Hematopoietic multipotent progenitor cell treated with erythropoietin and hydrocortisone succinate and interleukin-3 and kit ligand, for 15 days (in vitro differentiated cells): ENCODE results near the gene SUGP1.
"Not testable (repeated sequence)": the region's sequence is repeated elsewhere in the genome, so short reads cannot be mapped to it uniquely, and the experiment has no call there.

ENCODE experiments used
- DNase-seq: peaks from one replicate; pipeline ENCODE4 v3.0.0-alpha.2; 2015; ENCODE audit warnings: low spot score

SUGP1 gene

DNA sequence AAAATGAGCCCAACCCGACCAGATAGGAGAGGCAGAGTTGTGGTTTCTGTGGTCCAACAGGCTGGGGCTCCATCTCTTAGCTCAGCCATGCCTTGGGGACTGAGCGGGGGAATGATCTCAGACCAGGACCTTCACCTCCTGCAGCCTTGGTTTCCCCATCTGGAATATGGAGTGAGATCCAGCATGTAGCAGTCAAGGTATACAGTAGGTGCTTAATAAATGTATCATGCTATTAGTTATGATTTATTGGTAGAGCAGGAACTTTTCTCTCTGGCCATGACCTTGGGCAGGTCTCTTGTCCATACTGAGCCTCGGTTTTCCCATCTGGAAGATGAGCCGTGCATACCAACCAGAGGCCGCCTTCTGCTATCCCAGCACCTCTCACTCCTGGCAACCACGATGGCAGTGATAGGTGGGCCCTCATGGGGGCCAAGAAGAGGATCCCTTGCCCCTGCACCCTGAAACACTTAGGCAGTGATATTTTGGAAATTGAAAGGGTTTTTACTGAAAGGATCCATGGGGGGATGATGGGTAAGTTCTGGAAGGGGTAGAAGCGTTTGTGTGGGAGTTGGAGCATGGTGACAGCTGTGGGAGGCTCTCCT lies 56.3 kb downstream of the SUGP1 start:
- no peak for DNase-seq

DNA sequence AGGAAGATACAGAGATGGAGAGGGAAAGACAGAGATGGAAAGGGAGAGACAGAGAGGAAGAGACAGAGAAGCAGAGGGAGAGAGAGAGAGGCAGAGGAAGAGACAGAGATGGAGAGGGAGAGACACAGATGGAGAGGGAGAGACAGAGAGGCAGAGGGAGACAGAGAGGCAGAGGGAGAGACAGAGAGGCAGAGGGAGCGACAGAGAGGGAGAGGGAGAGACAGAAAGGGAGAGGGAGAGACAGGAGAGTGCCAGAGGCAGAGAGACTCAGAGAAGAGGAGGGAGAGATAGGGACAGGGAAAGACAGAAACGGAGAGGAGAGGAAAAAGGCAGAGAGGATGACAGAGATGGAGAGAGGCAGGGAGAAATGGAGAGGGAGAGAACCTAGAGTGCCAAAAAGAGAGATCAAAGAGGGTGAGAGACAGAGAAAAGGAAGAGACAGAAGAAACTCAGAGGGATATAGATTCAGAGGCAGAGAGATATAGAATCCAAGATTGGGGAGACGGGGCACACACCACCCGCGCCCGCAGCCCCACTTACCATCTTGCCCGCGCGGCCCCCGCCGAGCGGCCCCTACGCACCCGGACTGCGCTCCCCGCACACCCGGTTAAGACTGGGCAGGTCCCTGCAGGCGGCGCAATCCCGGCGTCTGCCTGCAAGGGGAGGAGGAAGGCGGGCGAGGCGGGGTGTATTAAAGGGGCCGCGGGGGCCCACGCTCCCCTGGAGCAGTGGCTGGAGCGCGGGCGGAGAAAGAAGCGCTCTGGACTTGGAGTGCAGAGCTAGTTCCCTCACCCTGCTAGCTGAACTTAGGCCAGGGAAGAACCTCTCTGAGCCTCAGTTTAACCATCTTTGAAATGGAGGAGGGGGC lies 57.9 kb downstream of the SUGP1 start:
- DNase-seq = no peak

DNA sequence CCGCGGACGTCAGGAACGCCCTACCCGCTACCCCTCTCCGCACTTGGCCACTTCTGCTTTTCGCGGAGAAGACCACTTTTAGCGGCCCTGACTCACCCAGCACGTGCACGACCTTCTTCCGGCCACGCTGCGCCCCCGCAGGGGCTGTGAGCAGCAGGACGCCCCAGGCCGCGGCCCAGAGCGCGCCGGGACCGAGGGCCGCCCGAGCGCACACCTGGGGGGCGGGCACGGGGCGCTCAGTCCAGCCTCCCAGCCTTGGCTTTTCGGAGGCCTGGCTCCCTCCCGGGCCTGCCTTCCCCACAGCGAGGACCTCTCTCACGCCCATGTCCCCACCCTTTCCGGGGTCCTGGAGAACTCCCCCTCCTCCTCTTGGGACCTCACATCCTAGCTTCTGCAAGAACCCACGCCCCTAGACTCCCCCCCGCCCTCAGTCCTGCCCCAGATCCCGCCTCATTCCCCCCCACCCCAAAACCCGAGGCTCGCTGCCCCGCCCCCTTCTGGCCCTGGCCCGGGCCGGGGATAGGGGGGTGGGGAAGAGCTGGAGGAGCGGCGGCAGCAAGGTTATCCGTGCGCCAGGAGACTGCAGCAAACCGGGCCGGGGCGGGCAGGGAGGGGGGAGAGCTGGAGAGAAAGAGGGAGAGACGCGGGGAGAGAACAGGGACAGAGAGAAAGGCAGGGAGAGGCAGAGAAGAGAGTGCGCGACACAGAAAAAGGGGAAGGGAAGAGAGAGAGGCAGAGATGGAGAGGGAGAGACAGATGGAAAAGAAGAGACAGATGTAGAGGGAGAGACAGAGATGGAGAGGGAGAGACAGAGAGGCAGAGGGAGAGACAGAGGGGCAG lies 58.7 kb downstream of the SUGP1 start:
- DNase-seq = no peak

DNA sequence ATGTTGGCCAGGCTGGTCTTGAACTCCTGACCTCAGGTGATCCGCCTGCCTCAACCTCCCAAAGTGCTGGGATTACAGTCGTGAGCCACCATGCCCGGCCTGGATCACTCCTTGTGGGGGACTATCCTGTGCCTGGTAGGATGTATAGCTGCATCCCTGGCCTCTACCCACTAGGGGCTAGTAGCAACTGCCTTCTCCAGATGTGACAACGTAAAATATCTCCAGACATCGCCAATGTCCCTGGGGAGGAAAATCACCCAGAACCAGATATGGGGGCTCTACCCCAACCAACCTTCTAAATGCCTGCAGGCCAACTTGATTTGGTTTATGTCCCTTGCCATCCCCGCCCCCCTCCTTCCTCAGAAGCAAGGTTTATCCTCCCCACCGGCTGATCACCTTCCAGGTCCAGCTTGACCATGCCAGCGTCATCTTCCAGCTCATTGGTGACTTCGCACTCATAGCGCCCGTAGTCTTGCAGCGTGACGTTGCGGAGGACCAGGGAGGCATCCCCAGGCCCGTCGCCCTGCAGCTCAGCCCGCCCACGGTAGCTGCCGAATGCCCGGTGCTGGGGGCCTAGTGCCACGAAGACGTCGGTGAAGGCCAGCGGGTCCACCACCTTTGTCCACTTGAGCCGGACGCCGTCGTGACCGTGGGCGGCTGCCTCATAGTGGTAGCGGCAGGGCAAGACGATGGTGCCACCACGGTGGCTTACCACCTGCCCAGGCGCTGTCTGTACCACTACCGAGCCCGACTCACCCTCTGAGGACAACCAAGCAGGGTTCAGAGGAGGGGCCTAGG lies 59.7 kb downstream of the SUGP1 start:
- DNase-seq = no peak

DNA sequence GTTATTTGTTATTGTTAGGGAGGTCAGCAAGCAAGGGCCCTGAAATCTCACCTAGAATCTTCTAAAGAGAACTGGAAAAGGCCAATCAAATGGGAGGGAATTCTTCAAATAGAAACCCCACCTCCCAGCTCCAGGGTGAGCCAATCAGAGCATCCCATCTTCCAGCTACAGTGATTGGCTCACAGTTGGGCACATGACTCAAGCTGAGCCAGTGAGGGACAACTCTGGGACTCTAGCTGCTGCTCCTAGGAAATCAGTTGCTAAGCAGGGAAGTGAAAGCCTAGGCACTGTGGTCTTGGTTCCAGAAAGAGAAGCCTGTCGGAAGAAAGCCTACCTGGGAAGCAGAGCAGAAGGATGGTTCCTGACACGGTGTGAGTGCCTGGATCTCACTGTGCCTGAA lies 60.6 kb downstream of the SUGP1 start:
- DNase-seq = no peak

DNA sequence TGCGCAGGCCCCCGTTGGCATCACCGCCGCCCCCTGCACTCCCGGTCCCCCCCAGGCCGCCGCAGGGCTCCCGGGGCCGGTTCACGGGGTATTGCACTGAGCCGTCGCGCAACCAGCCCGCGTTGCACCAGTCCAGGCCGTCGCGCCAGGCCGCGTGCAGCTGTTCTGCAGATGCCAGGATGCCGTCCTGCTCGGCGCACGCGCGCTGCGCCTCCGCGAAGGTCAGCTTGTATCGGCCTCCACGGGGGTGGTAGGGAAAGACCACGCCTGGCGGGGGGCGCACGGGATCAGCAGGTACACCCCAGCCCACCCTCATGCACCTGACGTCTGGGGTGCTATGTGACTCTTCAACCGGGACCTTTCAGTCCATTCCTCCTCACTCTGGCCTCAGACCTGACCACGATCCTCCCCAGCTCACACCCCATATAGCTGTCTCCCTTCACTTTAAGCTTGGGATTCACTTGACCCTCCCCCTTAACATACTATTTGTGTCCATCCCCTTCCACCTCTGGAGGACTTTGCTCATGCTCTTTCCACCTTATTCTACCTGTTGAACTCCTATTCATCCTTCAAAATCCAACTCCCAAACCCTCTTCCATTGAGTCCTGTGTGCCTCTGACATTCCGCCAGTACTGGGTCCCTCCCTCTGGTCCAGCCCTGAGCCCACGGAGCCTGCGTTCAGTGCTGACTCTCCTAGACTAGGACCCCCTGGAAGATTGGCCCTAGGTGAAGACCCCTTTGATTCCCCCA lies 61.5 kb downstream of the SUGP1 start:
- DNase-seq = no peak

DNA sequence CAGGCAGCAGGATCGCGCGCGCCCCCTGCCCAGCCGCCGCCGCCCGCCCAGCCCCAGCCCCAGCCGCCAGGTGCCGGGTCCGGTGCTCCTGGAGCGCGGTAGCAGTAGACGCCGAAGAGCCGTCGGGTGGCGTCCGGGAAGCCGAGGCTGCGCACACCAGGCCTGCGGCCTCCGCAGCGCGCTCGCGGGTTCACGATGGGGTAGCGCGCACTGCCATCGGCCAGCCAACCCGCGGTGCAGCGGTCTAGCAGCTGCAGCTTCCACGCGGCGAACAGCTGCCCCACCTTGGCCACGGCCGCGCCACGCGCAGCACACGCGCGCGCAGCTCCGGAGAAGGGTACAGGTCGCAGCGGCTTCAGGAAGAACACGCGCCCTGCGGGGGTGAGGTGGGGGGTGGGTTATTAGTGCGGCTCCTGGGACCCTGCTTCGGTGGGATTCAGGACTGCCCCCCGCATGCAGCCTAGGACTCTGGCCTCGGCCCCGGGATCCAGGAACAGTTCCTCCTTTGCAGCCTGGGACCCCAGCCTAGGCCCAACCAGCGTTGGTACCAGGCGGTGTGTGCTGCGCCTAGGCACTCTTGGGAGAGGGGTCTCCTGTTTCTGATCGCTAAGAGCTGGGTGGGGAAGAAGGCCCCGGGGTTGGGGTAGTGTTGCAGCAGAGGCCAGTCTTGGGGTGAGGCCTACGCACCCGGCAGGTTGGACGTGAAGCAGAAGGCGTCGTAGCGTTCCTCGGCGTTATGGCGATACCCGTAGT lies 62.3 kb downstream of the SUGP1 start:
- no peak for DNase-seq

DNA sequence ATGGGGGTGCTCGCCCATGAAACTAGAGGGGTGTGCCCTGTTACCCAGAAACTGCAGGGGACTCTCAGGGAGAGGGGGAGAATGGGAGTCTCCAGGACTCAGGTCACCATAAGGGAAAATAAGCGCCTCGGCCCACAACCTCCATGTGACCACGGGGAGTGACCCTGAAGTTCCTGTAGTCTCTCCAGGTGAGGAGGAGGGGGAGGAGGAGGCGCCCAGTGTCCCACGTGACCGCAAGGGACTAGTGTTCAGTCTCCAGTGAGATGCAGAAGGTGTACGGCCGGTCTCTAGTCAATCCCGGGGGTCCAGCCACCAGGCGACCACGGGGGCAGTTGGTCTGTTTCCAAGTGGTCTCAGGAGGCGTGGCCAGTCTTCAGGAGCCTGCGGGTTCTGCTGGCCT lies 63.2 kb downstream of the SUGP1 start:
- DNase-seq = no peak

DNA sequence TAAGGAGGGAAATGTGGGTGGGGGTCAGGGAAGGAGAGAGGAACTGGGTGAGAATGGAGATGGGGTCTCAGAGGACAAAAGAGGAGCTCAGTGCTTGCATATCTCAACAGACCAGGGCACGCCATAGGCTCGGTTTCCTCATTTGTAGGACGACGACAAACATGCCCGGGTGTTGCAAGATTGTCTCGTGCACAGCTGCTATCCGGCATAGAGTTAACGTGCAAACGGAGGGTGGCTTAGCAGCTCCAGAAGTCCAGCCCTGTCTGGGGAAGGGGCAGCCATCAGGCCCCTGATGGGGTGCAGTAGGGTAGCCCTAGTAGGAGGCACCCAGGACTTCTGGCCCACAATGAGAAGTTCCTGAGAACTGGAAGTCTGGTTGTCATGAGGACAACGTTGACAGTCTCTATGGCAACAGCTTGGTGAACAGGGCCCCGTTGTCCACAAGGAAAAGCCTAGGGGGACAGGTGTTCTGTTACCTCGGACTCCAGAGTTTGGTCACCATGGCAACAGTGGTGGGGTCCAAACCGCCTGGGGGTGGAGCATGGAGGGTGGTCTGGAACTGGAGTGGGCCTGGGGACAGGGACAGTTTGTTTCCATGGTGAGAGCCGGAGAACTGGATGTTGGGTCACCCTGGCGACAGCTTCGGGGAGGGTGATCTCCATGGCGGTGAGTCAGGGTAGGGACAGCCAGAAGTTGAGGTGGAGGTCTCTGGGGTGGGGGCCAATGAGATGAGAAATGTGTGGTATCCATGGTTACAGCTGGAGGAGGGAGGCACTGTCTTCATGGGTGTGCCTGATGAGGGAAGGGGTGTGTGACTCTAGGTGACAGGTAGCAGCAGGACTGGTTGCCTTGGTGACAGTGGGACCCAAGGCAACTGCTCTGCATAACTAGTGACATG lies 64.0 kb downstream of the SUGP1 start:
- no peak for DNase-seq

DNA sequence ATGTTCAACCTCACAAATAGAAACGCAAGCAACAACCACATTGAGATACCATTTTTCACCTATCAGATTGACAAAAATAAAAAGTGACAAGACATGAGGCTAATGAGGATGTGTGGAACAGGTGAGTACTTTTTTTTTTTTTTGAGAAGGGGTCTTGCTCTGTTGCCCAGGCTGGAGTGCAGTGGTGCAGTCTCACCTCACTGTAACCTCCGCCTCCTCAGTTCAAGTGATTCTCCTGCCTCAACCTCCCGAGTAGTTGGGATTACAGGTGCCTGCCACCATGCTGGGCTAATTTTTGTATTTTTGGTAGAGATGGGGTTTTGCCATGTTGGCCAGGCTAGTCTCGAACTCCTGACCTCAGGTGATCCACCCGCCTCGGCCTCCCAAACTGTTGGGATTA lies 66.9 kb downstream of the SUGP1 start:
- not testable (repeated sequence) for DNase-seq

DNA sequence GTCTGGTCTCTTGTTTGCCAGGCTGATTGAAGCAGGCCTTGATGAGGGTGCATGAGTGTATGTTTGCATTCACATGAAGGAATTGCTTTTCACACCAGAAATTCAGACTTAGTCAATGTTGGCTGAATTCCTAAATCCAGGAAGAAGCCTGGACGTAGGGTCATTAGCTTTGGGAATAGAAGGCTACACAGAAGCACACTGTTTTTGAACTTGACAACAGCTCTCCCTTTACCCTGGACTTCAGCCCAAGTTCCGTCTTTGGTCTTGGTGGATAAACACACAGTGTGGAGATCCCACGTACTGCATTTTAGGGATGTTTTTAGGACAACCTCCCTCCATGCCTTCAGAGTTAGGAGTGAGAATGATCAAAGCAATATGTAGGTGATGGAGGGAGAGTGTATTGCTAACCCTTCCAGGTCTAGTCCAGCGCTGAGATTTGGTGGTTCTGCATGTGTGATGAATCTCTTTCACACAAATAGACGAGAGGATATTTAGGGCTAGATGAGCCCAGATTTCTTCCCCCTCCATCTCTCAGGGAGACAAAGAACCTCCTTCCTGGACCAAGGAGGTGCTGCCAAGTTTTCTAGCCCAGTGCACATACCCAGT lies 70.0 kb downstream of the SUGP1 start:
- no peak for DNase-seq

DNA sequence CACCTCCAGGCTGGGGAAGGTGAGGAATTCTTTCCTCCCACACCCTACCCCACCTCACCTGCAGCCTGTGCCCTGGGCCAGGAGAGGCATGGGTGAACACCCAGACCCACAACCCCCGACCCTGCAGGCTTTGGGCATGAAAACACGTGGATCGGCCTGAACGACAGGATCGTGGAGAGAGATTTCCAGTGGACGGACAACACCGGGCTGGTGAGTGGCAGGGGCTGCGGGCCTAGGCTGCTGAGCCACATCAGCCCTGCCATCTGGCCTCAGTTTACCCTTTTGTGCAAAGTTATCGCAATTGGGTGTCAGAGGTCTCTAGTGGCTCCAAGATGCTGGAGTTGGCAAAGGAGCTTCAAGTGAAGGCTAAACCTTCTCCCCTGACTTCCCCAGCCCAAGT lies 79.8 kb downstream of the SUGP1 start:
- DNase-seq = no peak

DNA sequence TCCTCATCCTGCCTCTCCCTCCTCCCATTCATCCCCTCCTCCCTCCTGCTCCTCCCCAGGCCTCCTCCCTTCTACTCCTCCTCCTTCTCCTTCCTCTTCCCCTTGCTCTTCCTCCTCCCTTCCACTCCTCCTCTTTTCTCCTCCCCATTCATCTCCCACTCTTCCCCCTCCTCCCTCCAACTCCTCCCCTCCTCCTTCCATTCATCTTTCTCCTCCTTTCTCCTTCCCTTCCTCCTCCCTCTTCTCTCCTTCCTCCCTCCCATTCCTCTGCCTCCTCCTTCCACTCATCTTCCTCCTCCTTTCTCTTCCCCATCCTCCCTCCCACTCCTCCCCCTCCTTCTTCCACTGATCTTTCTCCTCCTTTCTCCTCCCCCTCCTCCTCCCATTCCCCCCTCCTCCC lies 80.6 kb downstream of the SUGP1 start:
- DNase-seq = no peak

DNA sequence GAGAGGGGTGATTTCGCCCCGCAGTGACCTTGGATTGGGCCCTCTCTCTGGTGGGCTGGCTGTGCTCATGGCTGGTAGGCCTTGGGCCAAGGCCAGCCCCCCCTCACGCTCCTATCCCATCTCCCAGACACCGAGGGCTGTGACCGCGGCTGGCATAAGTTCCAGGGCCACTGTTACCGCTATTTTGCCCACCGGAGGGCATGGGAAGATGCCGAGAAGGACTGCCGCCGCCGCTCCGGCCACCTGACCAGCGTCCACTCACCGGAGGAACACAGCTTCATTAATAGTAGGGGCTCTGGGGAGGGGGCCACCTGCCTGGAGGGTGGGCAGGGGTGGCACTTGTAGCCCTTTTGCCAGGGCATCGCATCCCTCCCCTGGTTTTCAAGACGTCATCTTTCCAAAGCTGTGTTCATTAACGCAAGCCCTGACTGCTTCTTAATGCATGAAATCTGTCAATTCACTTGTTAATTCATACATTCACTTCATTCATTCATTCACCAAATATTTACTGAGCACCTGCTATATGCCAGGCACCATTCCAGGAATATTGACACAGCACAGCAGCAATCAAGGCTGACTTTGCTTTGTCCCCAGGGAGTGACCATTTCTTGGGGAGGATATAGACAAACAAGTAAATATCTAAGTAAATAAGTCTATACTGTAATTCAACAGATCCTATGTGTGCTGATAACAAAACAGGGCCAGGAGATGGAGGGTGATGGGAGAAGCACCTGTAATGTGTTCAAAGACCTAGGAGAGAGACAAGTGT lies 82.0 kb downstream of the SUGP1 start:
- no peak for DNase-seq

DNA sequence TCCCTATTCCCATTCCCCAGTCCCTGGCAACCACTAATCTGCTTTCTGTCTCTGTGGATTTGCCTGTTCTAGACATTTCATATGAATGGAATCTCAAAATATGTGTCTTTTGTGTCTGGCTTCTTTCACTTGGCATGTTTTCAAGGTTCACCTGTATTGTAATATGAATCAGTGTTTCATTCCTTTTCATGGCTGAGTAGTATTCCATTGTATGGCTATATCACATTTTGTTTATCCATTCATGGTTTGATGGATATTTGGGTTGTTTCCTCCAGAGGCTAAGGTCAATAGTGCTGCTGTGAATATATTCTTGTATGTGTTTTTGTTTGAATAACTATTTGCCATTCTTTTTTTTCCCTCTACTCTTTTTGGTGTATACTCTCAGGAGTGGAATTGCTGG lies 84.1 kb downstream of the SUGP1 start:
- no peak for DNase-seq

DNA sequence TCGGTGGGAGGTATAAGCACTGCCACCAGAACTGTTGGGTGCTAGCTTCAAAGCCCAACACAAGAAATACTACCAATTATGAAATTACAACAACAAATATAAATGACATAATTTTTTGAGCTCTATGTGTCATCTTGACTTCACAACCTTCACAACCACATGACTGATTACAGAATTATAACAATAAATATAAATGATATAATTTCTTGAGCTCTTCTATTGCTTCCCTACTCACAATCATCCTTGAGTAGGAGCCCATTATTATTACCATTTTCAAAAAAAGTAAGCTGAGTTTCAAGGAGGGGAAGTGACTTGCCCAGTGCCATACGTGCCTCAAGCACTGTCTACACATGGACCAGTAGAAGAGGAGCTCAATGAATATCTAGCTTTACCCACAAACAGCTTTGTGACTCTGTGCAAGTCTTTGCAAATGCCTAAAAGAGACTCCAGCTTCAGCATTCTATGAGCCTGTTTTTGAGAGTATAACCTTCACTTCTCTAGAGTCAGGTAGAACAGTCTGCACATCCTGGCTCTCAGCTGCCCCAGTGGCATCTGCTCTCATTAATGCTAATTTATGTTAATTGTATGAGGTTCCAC lies 86.0 kb downstream of the SUGP1 start:
- no peak for DNase-seq

DNA sequence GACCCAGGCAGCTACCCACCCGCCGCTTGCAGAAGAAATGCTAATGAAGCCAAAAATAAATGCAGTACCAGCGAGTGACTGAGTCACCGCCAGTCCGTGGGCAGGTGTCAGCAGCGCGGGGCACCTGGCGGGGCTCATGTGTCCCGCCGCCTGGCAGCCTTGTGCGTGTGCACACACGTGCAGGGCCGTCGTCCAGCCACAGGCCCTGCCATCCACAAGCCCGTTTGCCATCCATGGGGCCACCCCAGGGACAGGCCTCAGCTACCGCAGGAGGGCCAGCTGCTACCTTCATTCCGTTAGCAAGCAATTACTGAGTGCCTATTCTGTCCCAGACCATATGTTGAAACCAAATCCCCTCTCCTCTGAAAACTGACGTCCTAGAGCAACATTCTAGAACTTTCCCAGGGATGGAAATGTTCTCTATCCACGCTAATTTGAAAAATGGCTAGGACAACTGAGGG lies 88.0 kb downstream of the SUGP1 start:
- DNase-seq = no peak

DNA sequence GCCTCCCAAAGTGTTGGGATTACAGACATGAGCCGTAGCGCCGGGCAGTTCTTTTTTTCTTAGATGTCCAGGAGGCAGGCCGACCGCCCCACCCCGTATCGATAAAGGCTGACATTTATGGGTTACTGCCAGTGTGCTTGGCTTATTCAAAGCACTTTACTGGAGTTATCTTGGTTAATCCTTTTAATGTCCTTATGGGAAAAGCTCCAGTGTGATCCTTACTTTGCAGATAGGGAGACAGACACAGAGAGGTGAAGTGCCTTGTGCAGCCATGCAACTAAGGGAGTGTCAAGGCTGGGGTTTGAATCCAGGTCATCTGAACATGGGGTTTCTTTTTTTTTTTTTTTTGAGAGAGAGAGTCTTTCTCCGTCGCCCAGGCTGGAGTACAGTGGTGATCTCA lies 89.3 kb downstream of the SUGP1 start:
- DNase-seq = no peak
